Measurements from ENCODE around the gene RNF207. TPM values are rescaled to one million over a fixed set of nuclear protein-coding genes. Genes with fewer than 3 reads are reported as not detected.

Gene RNF207, protein sequence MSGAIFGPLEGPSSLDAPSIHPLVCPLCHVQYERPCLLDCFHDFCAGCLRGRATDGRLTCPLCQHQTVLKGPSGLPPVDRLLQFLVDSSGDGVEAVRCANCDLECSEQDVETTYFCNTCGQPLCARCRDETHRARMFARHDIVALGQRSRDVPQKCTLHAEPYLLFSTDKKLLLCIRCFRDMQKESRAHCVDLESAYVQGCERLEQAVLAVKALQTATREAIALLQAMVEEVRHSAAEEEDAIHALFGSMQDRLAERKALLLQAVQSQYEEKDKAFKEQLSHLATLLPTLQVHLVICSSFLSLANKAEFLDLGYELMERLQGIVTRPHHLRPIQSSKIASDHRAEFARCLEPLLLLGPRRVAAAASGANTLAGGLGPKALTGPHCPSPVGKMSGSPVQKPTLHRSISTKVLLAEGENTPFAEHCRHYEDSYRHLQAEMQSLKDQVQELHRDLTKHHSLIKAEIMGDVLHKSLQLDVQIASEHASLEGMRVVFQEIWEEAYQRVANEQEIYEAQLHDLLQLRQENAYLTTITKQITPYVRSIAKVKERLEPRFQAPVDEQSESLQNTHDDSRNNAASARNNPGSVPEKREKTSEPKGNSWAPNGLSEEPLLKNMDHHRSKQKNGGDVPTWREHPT
- 21.4 and 22.7 TPM in 2 replicates for total RNA-seq (2014; rRNA removed; shearing (Covaris generic))

- peak; percentile 83 for DNase-seq (ENCODE audit: low spot score)
Measured at GRCh38 chr1:6205849-6206519, at the start of gene RNF207. RNF207 (plus strand) TSS chr1:6206119; CDS start chr1:6206536, 417 bp downstream.

DNA sequence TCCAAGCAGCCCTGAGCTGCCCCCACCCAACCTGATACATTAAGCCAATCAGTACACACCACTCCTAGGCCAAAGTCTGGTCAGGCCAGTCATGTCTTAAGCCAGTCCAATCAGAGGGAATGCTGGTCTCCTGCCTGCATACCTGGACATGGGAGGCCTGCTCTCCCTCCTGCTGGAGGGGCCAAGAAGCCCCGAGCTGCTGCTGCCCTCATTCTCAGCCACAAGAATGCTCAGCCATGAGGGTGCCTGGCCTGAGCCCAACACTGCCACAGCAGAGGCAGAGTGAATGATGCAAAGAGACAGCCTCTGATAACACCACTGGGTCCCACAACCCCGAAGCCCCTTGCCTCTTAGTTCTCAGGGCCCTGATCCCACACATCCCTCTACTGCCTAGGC lies 48.8 kb upstream of the RNF207 start:
- peak; percentile 30 for DNase-seq (ENCODE audit: low spot score)

DNA sequence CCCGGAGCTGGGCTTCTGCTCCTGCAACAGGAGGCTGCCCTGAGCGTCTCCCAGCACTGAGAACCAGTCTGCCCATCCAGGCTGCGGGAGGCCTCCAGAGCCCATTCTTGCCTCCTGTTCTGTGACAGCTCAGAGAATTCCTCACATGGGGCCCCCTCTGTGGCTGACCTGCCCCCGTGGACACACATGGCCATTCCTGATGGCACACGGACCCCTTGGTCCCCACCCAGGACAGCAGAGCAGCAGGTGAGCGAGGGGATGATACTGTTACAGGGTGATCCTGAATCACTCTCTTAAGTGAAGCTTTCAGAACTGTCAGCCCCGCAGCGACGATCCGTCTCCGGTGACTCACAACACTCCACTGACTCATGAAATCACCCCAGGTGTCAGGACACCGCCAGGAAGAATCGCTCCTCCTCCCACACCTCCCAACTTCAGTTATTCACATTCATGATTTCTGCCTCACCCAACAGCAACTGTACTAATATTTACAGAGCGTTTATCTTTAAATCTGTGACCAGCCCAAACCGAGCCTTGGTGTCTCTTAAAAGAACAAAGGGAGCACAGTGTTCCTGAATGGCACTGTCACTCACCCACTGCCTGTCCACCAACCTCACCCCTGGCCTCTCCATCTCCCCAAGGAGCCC lies 48.3 kb upstream of the RNF207 start:
- DNase-seq (ENCODE audit: low spot score) = peak; percentile 93

DNA sequence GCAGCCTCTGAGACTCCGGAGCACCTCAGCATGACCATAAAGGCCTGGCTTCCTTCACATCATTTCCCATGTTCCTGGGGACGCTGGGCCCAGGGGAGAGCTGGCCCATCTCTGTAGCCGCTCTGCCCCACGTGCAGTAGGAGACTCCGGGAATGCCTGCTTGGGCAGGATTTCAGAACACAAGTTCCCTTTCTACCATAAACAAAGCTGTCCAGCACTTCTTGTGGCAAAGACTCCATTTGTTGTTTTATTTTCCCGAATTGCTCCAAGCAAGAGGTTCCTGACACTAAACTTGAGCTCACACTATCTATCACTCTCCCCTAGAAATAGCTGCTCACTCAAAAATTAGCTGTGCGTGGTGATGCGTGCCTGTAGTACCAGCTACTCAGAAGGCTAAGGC lies 47.7 kb upstream of the RNF207 start:
- no peak for DNase-seq (ENCODE audit: low spot score)

DNA sequence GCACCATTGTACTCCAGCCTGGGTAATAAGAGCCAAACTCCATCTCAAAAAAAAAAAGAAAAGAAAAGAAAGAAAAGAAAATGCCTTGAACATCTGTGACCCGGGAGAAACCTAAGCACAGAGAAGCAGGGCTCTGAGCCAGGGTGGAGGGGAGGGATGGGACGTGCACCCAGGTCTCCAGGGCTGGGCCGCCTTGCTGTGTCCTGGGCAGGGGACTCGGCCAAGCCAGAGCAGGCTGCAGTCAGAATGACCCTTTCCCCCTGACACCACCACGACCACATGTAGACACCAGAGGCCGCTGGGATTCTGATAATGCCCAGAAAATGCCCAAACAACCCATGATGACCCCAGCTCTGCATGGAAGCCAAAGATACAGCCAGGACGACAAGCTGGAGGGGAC lies 43.6 kb upstream of the RNF207 start:
- DNase-seq (ENCODE audit: low spot score) = no peak

DNA sequence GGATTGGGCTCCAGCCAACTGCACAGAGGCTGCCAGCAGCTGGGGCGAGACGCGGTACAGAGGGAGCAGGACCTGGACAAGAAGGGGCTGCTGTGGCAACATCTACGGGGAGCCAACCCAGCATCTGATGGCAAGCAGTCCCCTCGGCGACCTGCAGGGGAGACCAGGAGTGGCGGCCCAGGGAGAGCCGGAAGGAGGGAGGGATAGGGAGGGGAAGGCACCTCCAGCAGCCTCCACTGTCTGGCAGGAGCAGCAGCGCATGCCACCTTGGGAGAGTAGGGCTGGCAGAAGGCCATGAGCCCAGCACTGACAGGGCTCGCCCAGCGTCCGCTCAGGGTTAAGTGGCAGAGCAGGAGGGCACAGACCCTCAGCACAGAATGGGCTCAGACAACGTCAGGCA lies 43.1 kb upstream of the RNF207 start:
- DNase-seq (ENCODE audit: low spot score) = peak; percentile 49

DNA sequence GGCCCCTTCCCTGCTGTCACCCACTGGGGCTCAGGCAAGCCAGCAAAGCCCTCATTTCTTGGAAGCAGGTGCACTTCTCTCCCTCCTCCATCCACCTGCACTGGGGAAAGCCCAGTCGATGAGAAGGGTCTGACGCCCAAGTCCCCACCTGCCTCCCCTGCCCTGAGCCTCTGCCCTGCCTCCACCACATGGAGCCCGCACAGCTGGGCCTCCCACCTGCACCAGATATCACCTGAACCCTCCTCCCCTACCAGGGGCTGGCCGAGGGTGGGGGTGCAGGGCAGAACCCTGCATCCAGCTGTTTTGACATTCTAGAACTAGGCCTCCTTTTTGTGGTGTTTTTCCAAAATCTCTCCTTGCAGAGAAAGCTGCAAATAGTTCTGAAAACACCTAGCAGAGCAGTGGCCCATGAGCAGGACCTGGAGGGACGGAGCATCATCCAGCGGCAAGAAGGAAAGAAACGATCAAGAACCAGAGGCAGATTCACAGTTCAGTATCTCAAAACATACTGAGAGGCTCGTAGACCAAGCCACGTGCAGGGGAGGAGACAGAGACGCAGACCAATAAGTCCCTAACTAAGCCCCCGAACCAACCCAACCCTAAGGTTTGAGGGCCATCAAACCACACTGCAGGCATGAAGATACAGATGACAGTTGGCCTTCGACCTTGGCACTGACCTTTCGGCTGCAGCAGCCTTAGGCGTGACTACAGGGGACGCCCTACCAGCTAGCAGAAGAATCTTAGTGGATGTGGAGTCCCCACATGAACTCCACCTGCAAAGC lies 42.5 kb upstream of the RNF207 start:
- no peak for DNase-seq (ENCODE audit: low spot score)

GRCh38 chr1:6163973-6164617 lies 41.8 kb upstream of the RNF207 start:
- no peak for DNase-seq (ENCODE audit: low spot score)

DNA sequence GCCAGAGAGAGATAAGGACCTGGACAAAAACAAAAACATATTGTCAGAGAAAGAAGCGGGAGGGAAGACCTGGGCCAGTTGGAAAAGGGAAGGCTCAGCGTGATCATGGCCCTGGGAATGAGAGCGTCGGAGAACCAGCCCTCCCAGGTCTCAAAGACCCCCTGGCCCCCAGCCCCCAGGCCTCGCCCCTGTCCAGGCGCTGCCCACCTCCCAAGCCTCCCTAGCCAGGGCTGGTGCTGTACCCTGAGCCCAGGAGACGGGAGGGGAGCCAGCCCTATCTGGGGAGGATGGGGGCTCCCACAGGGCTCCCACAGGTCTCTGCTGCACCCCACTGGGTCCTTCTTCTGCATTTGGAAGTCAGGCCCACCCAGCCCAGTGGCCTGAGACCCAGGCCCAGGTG lies 40.9 kb upstream of the RNF207 start:
- no peak for DNase-seq (ENCODE audit: low spot score)

GRCh38 chr1:6165441-6165985 lies 40.4 kb upstream of the RNF207 start:
- DNase-seq (ENCODE audit: low spot score) = no peak

- no peak for DNase-seq (ENCODE audit: low spot score)
Measured at GRCh38 chr1:6166221-6166620, 39.7 kb upstream of the RNF207 start.

- no peak for DNase-seq (ENCODE audit: low spot score)
Measured at GRCh38 chr1:6166655-6167390, 39.1 kb upstream of the RNF207 start.

DNA sequence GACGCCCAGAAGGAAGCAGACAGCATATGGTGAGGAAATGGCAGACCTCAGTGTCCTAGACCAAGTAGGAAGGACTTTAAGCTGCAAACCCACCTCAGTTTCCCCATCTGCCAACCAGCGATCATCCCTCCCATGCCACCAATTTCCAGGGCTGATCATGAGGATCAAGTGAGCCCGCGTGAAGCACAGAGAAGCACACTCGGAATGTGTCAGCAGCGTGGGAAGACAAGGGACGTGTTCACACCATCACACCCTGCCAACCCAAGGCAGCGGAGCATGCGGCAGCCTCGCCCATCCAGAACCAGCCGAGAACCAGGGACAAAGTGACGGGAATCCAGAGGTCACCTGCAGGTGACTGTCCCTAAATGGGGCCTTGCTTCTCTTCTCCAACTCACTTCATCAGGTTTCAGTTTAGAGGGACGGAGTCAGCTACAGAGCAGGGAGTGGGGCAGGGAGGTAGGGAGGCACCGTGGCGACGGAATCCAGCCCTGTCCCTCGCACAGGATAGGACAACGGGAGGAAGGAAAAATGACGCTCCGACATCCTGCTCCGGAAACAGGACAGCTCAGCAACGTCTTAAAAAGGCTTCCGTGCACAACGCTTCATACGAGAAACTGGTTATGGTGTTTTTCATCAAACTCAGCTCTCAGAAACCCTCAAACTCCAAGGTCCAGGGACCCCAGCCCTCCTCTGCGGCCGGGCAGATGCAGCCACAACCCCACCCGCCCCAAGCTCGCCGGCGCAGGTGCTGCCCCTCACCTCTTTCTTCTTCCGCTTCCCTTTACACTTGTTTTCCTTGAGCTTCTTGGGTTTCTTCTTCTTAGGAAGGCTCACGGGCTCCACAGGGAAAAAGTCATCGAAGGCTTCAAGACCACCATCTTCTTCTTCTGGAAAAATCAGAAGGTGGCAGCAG lies 38.3 kb upstream of the RNF207 start:
- DNase-seq (ENCODE audit: low spot score) = no peak

- DNase-seq (ENCODE audit: low spot score) = no peak
Measured at GRCh38 chr1:6168947-6169586, 36.9 kb upstream of the RNF207 start.

GRCh38 chr1:6170116-6170741 lies 35.7 kb upstream of the RNF207 start:
- DNase-seq (ENCODE audit: low spot score) = no peak

- DNase-seq (ENCODE audit: low spot score) = no peak
Measured at GRCh38 chr1:6170742-6171201, 35.1 kb upstream of the RNF207 start.

- peak; percentile 50 for DNase-seq (ENCODE audit: low spot score)
Measured at GRCh38 chr1:6171548-6172124, 34.3 kb upstream of the RNF207 start.

Measured in HT-29 (cell line).